Right lobe of liver (tissue), 6 donors: ENCODE results near the gene SQSTM1. TPM values are rescaled to one million over a fixed set of nuclear protein-coding genes. Genes with fewer than 3 reads are reported as not detected.
A peak's percentile ranks its signal among the peaks of the same experiment; 100 is the strongest.

Experiments used
- ATAC-seq, 4 donors: fragments of 200-7000 bp; cut with Tn5 transposase; one replicate each; pipeline ENCODE4 v1.9.1; 2020; ENCODE audit warnings: mild to moderate bottlenecking in 4 of 4, moderate library complexity in 4 of 4
- DNase-seq, 3 donors: peaks; one replicate each; pipeline ENCODE4 v3.0.0-alpha.2; 2020
- H3K27ac ChIP-seq, 3 donors: fragments of 200-600 bp; one replicate each; pipeline ENCODE4 v1.8.0; 2022
- H3K27me3 ChIP-seq, 2 donors: fragments of 200-600 bp; one replicate each; pipeline ENCODE4 v1.8.0; 2022
- H3K36me3 ChIP-seq, 4 donors: fragments of 200-600 bp; sonication (generic) in 1 of 4; one replicate each; pipeline versions ENCODE4 v1.5.1 to v1.8.0; 2017 to 2022; ENCODE audit warnings: control low read depth in 1 of 4
- H3K4me1 ChIP-seq, 4 donors: fragments of 200-600 bp; sonication (generic) in 1 of 4; one replicate each; pipeline versions ENCODE4 v1.5.1 to v1.8.0; 2017 to 2022; ENCODE audit warnings: control low read depth in 1 of 4
- H3K4me3 ChIP-seq, 3 donors: fragments of 200-600 bp; one replicate each; pipeline ENCODE4 v1.8.0; 2022
- H3K9me3 ChIP-seq, 4 donors: fragments of 200-600 bp; sonication (generic) in 1 of 4; one replicate each; pipeline versions ENCODE4 v1.5.1 to v1.8.0; 2017 to 2022; ENCODE audit warnings: control low read depth in 1 of 4
- POLR2A ChIP-seq: fragments of 450-650 bp; IDR thresholded peaks from one replicate; pipeline ENCODE4 v1.6.1; 2017; ENCODE audit warnings: antibody characterized with exemption, mild to moderate bottlenecking
- WGBS: methylation state at CpG from one replicate; pipeline ENCODE4 v1.1.6; 2018; ENCODE audit warnings: low coverage, low lambda C conversion rate; ENCODE audit not compliant: insufficient coverage; ENCODE audit errors: missing lambda C conversion rate; 5-methylcytosine and 5-hydroxymethylcytosine counted together
- intact Hi-C, 2 donors: fragments of 100-400 bp; cut with DNase I; formaldehyde crosslinking; loops; one replicate each; pipeline versions ENCODE4 v1.11.2 to v1.14.1; 2022
- total RNA-seq, 6 experiments: library from RNA; depleted of rRNA in 2 of 6; stranded (reverse); fragments of >200 nt in 2 of 6; fragmentation: NEBNext Ultra II Directional in 3 of 6; extraction: Animal tissue kit (Norgen Biotek cat#: 25700) in 3 of 6; gene quantifications; one replicate each; pipeline versions ENCODE4 v1.1.0 to v1.2.4, GENCODE V29; 2016 to 2023
- TF ChIP-seq, protein P1 (sequence below), 4 donors: fragments of 200-600 bp in 3 of 4; fragments of 450-650 bp in 1 of 4; IDR thresholded peaks; one replicate each; pipeline versions ENCODE4 v1.5.1 to v1.8.0; 2016 to 2022; ENCODE audit warnings: antibody characterized with exemption in 4 of 4, mild to moderate bottlenecking in 2 of 4
- donor health status: DM: no; HTN: yes; CAD: no.
- donor health status: DM: no; HTN: no; CAD: no.
- donor health status: DM: no; HTN: no; CAD: no.
- donor health status: DM: no; HTN: yes; CAD: no.
- donor health status: DM: no; HTN: yes; CAD: no.

SQSTM1 gene
- total RNA-seq, 6 experiments from 2014 or later, result 195 to 1,174 (median 649) TPM

DNA sequence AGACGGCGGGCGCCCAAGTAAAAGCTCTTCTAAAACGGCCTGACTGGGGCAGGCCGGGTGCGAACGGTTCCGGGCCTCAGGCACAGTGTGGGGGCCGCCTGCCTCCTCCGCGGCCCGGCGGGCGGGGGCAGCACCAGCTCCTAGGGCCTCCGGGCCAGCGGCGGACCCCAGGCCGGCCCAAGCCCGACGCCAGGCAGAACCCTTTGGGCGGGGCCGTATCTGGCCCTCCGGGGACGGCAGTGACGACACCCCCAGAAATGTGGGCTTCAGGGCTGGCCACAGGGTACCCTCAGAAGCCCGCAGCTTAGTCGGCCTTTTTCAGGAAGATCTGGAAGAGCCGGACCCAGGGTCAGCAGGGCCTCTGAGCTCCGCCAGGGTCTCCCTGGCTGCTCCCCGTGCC lies 23.0 kb upstream of the SQSTM1 start:
- intact Hi-C loops, result loop anchor here (5.0 kb wide), 1 partner anchor 35 kb away; no protein-coding TSS in a partner anchor
- no peak for TF ChIP-seq POLR2A
- TF ChIP-seq, protein P1, sequence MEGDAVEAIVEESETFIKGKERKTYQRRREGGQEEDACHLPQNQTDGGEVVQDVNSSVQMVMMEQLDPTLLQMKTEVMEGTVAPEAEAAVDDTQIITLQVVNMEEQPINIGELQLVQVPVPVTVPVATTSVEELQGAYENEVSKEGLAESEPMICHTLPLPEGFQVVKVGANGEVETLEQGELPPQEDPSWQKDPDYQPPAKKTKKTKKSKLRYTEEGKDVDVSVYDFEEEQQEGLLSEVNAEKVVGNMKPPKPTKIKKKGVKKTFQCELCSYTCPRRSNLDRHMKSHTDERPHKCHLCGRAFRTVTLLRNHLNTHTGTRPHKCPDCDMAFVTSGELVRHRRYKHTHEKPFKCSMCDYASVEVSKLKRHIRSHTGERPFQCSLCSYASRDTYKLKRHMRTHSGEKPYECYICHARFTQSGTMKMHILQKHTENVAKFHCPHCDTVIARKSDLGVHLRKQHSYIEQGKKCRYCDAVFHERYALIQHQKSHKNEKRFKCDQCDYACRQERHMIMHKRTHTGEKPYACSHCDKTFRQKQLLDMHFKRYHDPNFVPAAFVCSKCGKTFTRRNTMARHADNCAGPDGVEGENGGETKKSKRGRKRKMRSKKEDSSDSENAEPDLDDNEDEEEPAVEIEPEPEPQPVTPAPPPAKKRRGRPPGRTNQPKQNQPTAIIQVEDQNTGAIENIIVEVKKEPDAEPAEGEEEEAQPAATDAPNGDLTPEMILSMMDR (IDR thresholded peaks at IDR 0.05), result no peak
- Histone ChIP-seq H3K36me3 (peaks cover 6 to 47% (median 22%) of the 10 kb centered on the region in 4 donors), H3K4me1 (peaks cover 0 to 26% (median 11%) of the 10 kb centered on the region in 4 donors), H3K27ac (no peak overlapping the region), H3K9me3 (no peaks in the 10 kb centered on the region), H3K4me3 (no peak overlapping the region), H3K27me3 (no peaks in the 10 kb centered on the region)
- DNase-seq, result peak in 1 of 3 donors; percentile 56
- ATAC-seq, result no peak
- 80% methylated on average over 6 of the region's 30 CpGs for WGBS

DNA sequence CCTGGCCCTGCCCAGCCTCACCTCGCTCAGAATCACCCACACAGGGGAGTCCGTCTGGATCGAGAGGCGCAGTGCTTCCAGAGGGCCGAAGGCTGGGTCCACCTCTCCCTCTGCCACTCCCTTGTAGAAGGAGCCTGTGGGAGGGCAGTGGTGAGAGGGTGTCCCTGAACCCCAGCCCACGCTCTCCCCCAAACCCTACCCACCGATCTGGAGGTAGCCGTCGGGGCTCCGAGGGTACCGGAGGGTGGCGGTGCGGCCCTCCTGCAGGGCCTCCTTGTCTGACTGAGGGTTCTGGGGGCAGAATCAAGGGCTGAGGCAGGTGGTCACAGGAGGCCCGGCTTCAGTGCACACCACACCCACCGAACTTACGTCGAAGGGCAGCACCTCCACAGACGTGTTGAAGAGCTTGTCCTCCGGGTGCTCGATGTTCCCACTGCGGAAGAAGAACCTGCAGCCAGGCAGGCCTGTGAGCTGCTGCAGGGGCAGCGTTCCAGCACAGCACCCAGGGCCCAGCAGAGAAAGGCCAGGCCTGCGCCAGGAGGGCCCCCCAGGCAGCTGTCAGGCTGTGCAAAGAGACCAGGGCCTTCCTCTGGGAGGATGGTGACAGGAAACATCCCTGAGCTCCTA lies 22.4 kb upstream of the SQSTM1 start:
- Histone ChIP-seq H3K27me3 (no peaks in the 10 kb centered on the region), H3K36me3 (peaks cover 6 to 47% (median 22%) of the 10 kb centered on the region in 4 donors), H3K27ac (no peak overlapping the region), H3K9me3 (no peaks in the 10 kb centered on the region), H3K4me1 (peaks cover 0 to 31% (median 12%) of the 10 kb centered on the region in 4 donors), H3K4me3 (no peak overlapping the region)
- intact Hi-C loops, result loop anchor here (5.0 kb wide), 1 partner anchor 36 kb away; no protein-coding TSS in a partner anchor
- WGBS, result 60% methylated on average over 1 of the region's 23 CpGs
- DNase-seq, result peak in 1 of 3 donors; percentile 47
- no peak for ATAC-seq
- TF ChIP-seq, protein P1 (IDR thresholded peaks at IDR 0.05), result no peak
- no peak for TF ChIP-seq POLR2A

DNA sequence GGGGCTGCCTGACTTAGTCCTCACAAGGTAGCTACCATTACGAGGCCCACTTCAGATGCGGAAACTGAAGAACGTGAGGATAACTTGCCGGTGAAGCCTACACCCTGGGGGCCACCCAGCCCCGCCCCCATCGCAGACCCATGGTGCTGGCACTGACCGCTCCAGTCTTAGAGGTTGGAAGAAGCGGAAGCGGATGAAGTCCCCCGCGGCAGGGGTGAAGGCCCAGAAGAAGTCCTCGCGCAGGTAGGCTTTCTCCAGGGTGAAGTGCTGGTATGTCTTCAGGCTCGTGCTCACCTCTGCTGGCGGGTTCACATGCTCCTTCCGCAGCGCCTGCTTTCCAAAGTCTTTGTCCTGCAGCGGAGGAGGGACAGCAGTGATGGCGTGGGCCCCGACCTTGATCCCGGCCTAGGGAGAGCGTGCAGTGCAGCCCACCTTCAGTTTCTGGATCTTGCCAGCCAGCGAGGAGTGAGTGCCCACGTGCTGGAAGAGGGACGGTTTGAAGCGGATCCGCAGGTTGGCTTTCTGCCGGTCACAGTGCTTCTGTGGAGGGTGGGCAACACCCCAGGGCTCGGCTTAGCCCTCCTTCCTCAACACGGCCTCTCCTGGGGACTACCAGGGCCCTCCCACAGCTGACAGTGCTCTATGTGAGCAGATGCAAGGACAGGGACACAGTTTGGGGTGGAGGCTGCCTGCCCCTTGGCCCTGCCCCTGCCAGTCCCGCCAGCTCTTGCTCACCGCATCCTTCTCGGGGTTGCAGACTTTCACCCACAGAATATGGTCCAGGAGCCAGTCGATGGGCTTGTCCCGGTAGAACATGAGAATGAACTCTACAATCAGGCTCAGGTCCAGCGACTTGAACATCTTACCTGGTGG lies 21.7 kb upstream of the SQSTM1 start:
- DNase-seq (peak in 1 of 3 donors; percentile 46), ATAC-seq (no peak)
- 81% methylated on average over 3 of the region's 36 CpGs for WGBS
- Histone ChIP-seq H3K9me3 (no peaks in the 10 kb centered on the region), H3K36me3 (peaks cover 6 to 47% (median 22%) of the 10 kb centered on the region in 4 donors), H3K27me3 (no peaks in the 10 kb centered on the region), H3K27ac (no peak overlapping the region), H3K4me1 (peaks cover 0 to 39% (median 16%) of the 10 kb centered on the region in 4 donors), H3K4me3 (no peak overlapping the region)
- TF ChIP-seq, protein P1 (IDR thresholded peaks at IDR 0.05), result no peak
- TF ChIP-seq POLR2A, result no peak
- intact Hi-C loops, result loop anchor here (5.0 kb wide), 1 partner anchor 37 kb away; no protein-coding TSS in a partner anchor

DNA sequence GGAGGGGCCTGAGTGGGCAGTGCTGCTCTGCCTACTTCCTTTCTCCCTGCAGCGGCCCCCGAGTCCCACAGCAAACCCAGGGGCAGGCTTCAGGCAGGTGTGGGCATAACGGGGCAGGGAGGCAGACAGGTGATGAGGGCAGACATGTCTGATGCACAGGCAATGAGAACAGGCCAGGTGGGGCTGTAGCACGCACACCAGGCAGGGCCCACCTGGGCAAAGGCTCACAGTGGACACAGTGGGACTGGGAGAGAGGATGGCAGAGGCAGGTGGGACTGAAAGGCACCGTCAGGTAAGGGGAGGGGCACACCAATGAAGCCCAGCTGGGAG lies 21.1 kb upstream of the SQSTM1 start:
- no peak for TF ChIP-seq POLR2A
- TF ChIP-seq, protein P1 (IDR thresholded peaks at IDR 0.05), result no peak
- DNase-seq, result peak in 1 of 3 donors; percentile 42
- ATAC-seq, result no peak
- H3K4me3 ChIP-seq, result no peak overlapping the region
- H3K9me3 ChIP-seq, result no peaks in the 10 kb centered on the region
- peaks cover 0 to 45% (median 19%) of the 10 kb centered on the region in 4 donors for H3K4me1 ChIP-seq
- H3K27me3 ChIP-seq, result no peaks in the 10 kb centered on the region
- intact Hi-C loops, result loop anchor here (5.0 kb wide), 1 partner anchor 37 kb away; no protein-coding TSS in a partner anchor
- no peak overlapping the region for H3K27ac ChIP-seq
- peaks cover 6 to 47% (median 22%) of the 10 kb centered on the region in 4 donors for H3K36me3 ChIP-seq
- WGBS, result 83% methylated on average over 2 of the region's 5 CpGs
